ENCODE data around the gene PRKCI.

PRKCI gene

GRCh38 chr3:170196833-170197232 lies 25.4 kb upstream of the PRKCI start:
- no peak overlapping the region for H3K4me2 ChIP-seq (ENCODE audit: low read depth, low read length, poor library complexity, severe bottlenecking)
- no peaks in the 10 kb centered on the region for H3F3A ChIP-seq (ENCODE audit: insufficient read depth)
- no peaks in the 10 kb centered on the region for H3K79me2 ChIP-seq (ENCODE audit: insufficient read depth, low read length)
- H3K9me3 ChIP-seq (ENCODE audit: insufficient read depth, low read length): no peaks in the 10 kb centered on the region
- H2AFZ ChIP-seq (ENCODE audit: low read depth, low read length, severe bottlenecking): no peak overlapping the region
- no peaks in the 10 kb centered on the region for H3K27me3 ChIP-seq (ENCODE audit: low read length)
- no peak overlapping the region for H3K27ac ChIP-seq (ENCODE audit: low read depth, low read length)
- H4K20me1 ChIP-seq (ENCODE audit: low read depth, low read length): no peaks in the 10 kb centered on the region
- H3K4me3 ChIP-seq (ENCODE audit: insufficient read depth, low read length, poor library complexity, severe bottlenecking): no peak overlapping the region
- no peak for TF ChIP-seq CTCF (IDR thresholded peaks at IDR 0.05; ENCODE audit: insufficient read depth, low read length, poor library complexity, severe bottlenecking)
- no peak for TF ChIP-seq EZH2phosphoT487 (conservative IDR thresholded peaks at IDR 0.05; ENCODE audit: low read length)
- H3K9me2 ChIP-seq (replicated peaks; ENCODE audit: insufficient read depth, low read length): no peaks in the 10 kb centered on the region
- no peaks in the 10 kb centered on the region for H3K36me3 ChIP-seq (ENCODE audit: low read length)
- no peak overlapping the region for H3K9ac ChIP-seq (ENCODE audit: low read length)

GRCh38 chr3:170200987-170201386 lies 21.2 kb upstream of the PRKCI start:
- H3K27me3 ChIP-seq (ENCODE audit: low read length): no peaks in the 10 kb centered on the region
- no peaks in the 10 kb centered on the region for H3K9me3 ChIP-seq (ENCODE audit: insufficient read depth, low read length)
- no peak overlapping the region for H3K4me2 ChIP-seq (ENCODE audit: low read depth, low read length, poor library complexity, severe bottlenecking)
- H3K9me2 ChIP-seq (replicated peaks; ENCODE audit: insufficient read depth, low read length): no peaks in the 10 kb centered on the region
- H3K27ac ChIP-seq (ENCODE audit: low read depth, low read length): no peak overlapping the region
- no peaks in the 10 kb centered on the region for H4K20me1 ChIP-seq (ENCODE audit: low read depth, low read length)
- TF ChIP-seq EZH2phosphoT487 (conservative IDR thresholded peaks at IDR 0.05; ENCODE audit: low read length): no peak
- no peak for TF ChIP-seq CTCF (IDR thresholded peaks at IDR 0.05; ENCODE audit: insufficient read depth, low read length, poor library complexity, severe bottlenecking)
- no peaks in the 10 kb centered on the region for H3K36me3 ChIP-seq (ENCODE audit: low read length)
- H3F3A ChIP-seq (ENCODE audit: insufficient read depth): no peaks in the 10 kb centered on the region
- no peak overlapping the region for H3K9ac ChIP-seq (ENCODE audit: low read length)
- no peak overlapping the region for H2AFZ ChIP-seq (ENCODE audit: low read depth, low read length, severe bottlenecking)
- no peak overlapping the region for H3K4me3 ChIP-seq (ENCODE audit: insufficient read depth, low read length, poor library complexity, severe bottlenecking)
- H3K79me2 ChIP-seq (ENCODE audit: insufficient read depth, low read length): no peaks in the 10 kb centered on the region

GRCh38 chr3:170201527-170201926 lies 20.7 kb upstream of the PRKCI start:
- H3K9me3 ChIP-seq (ENCODE audit: insufficient read depth, low read length): no peaks in the 10 kb centered on the region
- no peaks in the 10 kb centered on the region for H3K9me2 ChIP-seq (replicated peaks; ENCODE audit: insufficient read depth, low read length)
- H3K27ac ChIP-seq (ENCODE audit: low read depth, low read length): no peak overlapping the region
- no peaks in the 10 kb centered on the region for H3K36me3 ChIP-seq (ENCODE audit: low read length)
- no peaks in the 10 kb centered on the region for H4K20me1 ChIP-seq (ENCODE audit: low read depth, low read length)
- no peak overlapping the region for H3K4me3 ChIP-seq (ENCODE audit: insufficient read depth, low read length, poor library complexity, severe bottlenecking)
- no peaks in the 10 kb centered on the region for H3F3A ChIP-seq (ENCODE audit: insufficient read depth)
- no peak for TF ChIP-seq EZH2phosphoT487 (conservative IDR thresholded peaks at IDR 0.05; ENCODE audit: low read length)
- TF ChIP-seq CTCF (IDR thresholded peaks at IDR 0.05; ENCODE audit: insufficient read depth, low read length, poor library complexity, severe bottlenecking): no peak
- H3K27me3 ChIP-seq (ENCODE audit: low read length): no peaks in the 10 kb centered on the region
- H2AFZ ChIP-seq (ENCODE audit: low read depth, low read length, severe bottlenecking): no peak overlapping the region
- no peak overlapping the region for H3K4me2 ChIP-seq (ENCODE audit: low read depth, low read length, poor library complexity, severe bottlenecking)
- H3K79me2 ChIP-seq (ENCODE audit: insufficient read depth, low read length): no peaks in the 10 kb centered on the region
- H3K9ac ChIP-seq (ENCODE audit: low read length): no peak overlapping the region
